Raji (cell line): Measurements from ENCODE around the gene ABCG1.

Experiments used
- POLR2A ChIP-seq: IDR thresholded peaks from 2 replicates; pipeline ENCODE4 v1.6.1; 2011; ENCODE audit warnings: low read depth, low read length, control low read depth; ENCODE audit not compliant: insufficient read depth

The ABCG1 gene

DNA sequence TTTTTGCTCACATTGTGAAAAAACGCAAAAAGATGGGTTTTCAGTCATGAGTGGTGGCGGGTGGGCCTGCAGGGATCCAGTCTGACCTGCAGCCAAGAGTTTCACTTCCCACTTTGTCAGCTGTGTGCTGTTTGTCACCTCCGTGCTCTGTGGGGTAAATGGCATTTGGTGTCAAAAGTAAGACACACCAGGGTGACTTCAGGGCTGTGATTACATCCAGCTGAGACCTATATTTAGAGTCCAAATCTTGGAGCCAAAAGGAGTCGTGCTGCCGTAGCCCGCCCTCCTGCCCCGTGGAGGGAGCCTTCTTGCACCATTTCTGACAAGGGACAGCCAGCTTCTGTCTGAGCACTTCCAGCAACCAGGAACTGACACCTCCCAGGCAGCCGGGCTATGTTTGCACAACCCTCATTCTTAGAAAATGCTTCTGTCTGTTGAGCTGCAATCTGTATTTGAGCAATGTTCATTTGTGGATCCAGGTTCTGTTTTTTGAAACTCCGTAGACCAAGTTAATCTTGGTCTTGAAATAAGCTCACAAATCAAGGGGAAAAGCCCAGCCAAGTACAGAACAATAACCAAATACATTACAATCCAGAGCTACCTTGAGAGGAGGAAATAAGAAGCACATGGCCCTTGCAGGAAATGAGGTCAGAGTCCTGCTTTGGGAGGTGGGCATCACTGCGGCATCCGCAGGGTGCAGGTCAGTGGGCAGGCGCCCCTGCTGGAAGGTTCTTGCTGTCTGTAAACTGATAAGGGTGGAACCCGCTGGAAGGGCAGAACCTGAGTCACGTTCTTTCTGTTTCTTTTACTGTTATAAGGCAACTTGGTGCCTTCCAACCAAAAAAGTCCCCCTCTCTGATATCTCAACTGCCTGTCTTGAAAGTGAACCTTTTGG is 14.4 kb downstream of the ABCG1 start:
- TF ChIP-seq POLR2A: 0 out of 2 replicates have a peak, but pooled peaks have one; percentile 23

GRCh38 chr21:42234041-42234440 is 15.1 kb downstream of the ABCG1 start:
- TF ChIP-seq POLR2A: no peak

DNA sequence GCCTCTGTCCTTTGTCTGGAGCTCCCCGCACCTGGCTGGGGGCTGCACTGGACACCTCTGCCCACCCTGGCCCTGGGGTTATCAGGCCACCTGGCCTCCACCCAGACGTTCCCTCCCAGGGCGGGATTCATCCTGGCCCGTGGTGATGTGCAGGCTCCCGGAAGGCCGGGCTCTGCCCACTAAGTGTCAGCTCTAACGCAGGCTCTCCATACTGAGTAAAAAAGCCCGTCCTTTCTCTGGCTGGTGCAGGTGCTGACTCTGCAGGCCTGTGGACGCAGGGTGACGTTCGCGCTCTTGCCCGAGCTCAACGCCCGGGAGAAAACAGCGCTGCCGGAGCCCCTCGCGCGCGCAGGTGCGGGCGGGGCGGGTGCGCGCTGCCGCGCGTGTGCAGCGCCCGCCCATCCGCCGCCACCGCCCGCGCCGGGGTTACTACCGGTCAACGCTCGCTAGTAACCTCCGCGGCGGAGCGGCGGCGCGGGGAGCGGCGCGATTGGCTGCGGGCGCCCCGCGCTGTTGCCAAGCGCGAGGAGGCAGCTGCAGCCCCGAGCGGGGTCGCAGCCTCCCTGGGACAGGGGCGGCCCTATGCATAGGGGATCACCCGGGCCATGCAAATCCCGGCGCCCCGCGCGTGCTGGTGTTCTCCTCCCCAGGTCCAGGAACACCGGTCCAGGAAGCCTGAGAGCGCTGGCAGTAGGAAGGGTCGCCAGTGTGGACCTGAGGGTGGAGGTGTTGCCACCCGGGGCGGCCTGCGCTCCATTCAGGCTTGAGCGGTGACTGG is 15.7 kb downstream of the ABCG1 start:
- TF ChIP-seq POLR2A: no peak

DNA sequence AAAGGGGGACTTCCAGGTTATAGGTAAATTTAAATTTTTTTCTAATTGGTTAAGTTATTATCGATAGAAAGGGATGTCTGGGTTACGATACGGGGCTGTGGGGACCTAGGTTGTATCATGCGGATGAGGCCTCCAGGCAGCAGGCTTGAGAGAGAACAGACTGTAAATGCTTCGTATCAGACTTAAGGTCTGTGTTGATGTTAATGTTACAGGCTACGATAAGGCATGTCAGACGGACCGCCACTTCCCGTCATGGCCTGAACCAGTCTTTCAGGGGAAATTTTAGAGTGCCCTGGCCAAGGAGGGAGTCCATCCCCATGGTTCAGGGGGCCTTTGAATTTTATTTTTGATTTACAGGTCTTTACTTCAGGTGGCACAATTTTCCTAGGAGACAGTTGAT is 16.7 kb downstream of the ABCG1 start:
- no peak for TF ChIP-seq POLR2A

- TF ChIP-seq POLR2A: no peak
Measured at GRCh38 chr21:42236014-42236413, 17.1 kb downstream of the ABCG1 start.

- no peak for TF ChIP-seq POLR2A
Measured at GRCh38 chr21:42236693-42237092, 17.8 kb downstream of the ABCG1 start.

- no peak for TF ChIP-seq POLR2A
Measured at GRCh38 chr21:42237161-42237560, 18.2 kb downstream of the ABCG1 start.

GRCh38 chr21:42237577-42237976 is 18.6 kb downstream of the ABCG1 start:
- TF ChIP-seq POLR2A: no peak

GRCh38 chr21:42238185-42238934 is 19.4 kb downstream of the ABCG1 start:
- TF ChIP-seq POLR2A: no peak

GRCh38 chr21:42239556-42239955 is 20.6 kb downstream of the ABCG1 start:
- no peak for TF ChIP-seq POLR2A

- no peak for TF ChIP-seq POLR2A
Measured at GRCh38 chr21:42239973-42240372, 21.0 kb downstream of the ABCG1 start.

DNA sequence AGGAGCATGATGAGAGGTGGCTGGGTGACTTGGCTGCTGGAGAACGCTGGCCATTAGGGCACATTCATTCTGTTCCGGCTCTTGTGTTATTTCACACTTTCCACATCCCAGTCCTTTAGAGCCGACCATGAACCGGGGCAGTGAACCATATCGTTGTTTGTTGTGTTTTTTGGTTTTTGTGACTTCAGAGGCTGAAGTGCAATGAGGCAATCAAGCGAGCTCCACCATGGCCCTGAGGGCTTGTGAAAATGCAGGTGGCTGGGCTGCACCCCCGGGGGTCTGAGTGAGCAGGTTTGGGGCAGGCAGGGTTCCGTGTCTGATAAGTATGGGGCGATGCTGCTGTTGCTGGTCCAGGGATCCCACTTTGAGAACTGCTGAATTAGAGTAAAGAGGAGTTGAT is 23.7 kb downstream of the ABCG1 start:
- no peak for TF ChIP-seq POLR2A

- no peak for TF ChIP-seq POLR2A
Measured at GRCh38 chr21:42243026-42243425, 24.1 kb downstream of the ABCG1 start.

DNA sequence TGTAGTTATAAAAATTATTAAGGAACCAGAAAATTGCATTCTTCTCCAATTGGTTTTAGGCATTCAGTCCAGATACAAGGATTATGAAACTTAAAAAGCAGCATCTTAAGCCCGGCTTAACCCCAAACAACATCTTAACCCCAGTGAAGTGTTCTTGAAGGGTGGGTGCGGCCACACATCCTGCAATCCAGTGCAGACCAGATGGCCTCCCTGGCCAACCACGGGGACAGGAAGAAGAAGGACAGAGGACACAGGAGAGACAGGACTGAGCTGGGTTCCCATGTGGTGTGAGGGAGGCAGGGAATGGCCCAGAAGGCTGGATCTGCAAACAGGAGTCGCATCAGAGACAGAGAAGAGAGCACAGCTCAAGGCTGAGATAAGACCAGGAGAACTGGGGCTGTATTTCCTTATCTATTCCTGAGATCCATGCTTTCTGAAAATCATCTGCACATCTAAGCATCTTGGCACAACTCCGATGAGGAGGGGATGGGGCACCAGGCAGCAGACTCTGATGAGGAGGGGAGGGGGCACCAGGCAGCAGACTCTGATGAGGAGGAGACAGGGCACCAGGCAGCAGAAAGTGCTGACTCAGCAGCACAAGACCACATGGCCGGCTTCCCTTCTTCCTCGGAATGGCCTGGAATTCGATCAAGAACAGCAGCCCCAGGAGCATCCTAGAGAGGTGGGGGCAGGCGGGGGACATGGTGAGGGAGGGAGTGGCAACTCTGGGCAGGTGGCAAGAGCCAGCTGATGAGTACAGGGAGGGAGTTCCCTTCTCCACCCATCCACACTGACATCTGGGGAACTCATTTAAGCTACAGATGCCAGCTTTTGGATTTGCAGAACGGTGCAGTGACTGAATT is 26.6 kb downstream of the ABCG1 start:
- TF ChIP-seq POLR2A: no peak
